HepG2 (cell line): ENCODE results near the gene RBM19. TPM values are rescaled to one million over a fixed set of nuclear protein-coding genes. Genes with fewer than 3 reads are reported as not detected.
A peak's percentile ranks its signal among the peaks of the same experiment; 100 is the strongest.

Source experiments
- EED ChIP-seq: sonication (generic); formaldehyde crosslinking; IDR thresholded peaks from 2 replicates; pipeline ENCODE4 v1.5.0; 2020; ENCODE audit warnings: mild to moderate bottlenecking, missing genetic modification reagents
- HCFC1 ChIP-seq: fragments of 150-350 bp; IDR thresholded peaks from 2 replicates; pipeline ENCODE4 v1.6.1; 2014; ENCODE audit warnings: low read depth, low read length
- HMGA1 ChIP-seq: sonication (generic); formaldehyde crosslinking; conservative IDR thresholded peaks from 2 replicates; pipeline ENCODE4 v1.4.0; 2020; ENCODE audit warnings: missing genetic modification reagents
- JUNB ChIP-seq: sonication (generic); formaldehyde crosslinking; IDR thresholded peaks from 2 replicates; pipeline ENCODE4 v1.8.0; 2022; ENCODE audit warnings: missing genetic modification reagents, mild to moderate bottlenecking, borderline replicate concordance
- KAT2B ChIP-seq: fragments of 150-350 bp; IDR thresholded peaks from 2 replicates; pipeline ENCODE4 v1.6.1; 2014; ENCODE audit warnings: low read depth, low read length, borderline replicate concordance
- KLF9 ChIP-seq: IDR thresholded peaks from 2 replicates; pipeline ENCODE4 v1.6.1; 2016; ENCODE audit warnings: low read depth
- MAX ChIP-seq: IDR thresholded peaks from 2 replicates; pipeline ENCODE4 v1.6.1; 2012; ENCODE audit warnings: inconsistent platforms
- NR0B2 ChIP-seq: sonication (generic); formaldehyde crosslinking; IDR thresholded peaks from 2 replicates; pipeline ENCODE4 v1.4.0; 2020; ENCODE audit warnings: mild to moderate bottlenecking, missing genetic modification reagents
- SETDB1 ChIP-seq: sonication (generic); formaldehyde crosslinking; IDR thresholded peaks from 2 replicates; pipeline ENCODE4 v1.5.1; 2020; ENCODE audit warnings: missing genetic modification reagents, mild to moderate bottlenecking, borderline replicate concordance
- SNAPC4 ChIP-seq: sonication (generic); formaldehyde crosslinking; IDR thresholded peaks from 2 replicates; pipeline ENCODE4 v1.4.0; 2020; ENCODE audit warnings: mild to moderate bottlenecking, missing genetic modification reagents
- TRIM24 ChIP-seq: sonication (generic); formaldehyde crosslinking; IDR thresholded peaks from 2 replicates; pipeline ENCODE4 v1.8.0; 2022; ENCODE audit warnings: mild to moderate bottlenecking, missing genetic modification reagents
- ZBTB49 ChIP-seq: sonication (generic); formaldehyde crosslinking; IDR thresholded peaks from 2 replicates; pipeline ENCODE4 v1.4.0; 2020; ENCODE audit warnings: missing genetic modification reagents, borderline replicate concordance
- ZNF609 ChIP-seq: sonication (generic); formaldehyde crosslinking; IDR thresholded peaks from 2 replicates; pipeline ENCODE4 v1.4.0; 2020; ENCODE audit warnings: mild to moderate bottlenecking, missing genetic modification reagents, borderline replicate concordance
- ZNF788 ChIP-seq: sonication (generic); formaldehyde crosslinking; IDR thresholded peaks from 2 replicates; pipeline ENCODE4 v1.5.0; 2020; ENCODE audit warnings: mild to moderate bottlenecking, missing genetic modification reagents, borderline replicate concordance
- ZNF83 ChIP-seq: sonication (generic); formaldehyde crosslinking; IDR thresholded peaks from 2 replicates; pipeline ENCODE4 v1.4.0; 2020; ENCODE audit warnings: missing genetic modification reagents, mild to moderate bottlenecking, borderline replicate concordance
- polyA plus RNA-seq, 8 experiments: library from polyadenylated mRNA; depleted of rRNA in 3 of 8; stranded (reverse) in 7 of 8; unstranded in 1 of 8; fragments of >200 nt; fragmentation: Illumina TruSeq in 4 of 8; extraction: Trizol in 4 of 8; gene quantifications; 2 replicates each; pipeline versions ENCODE4 v1.2.1 to v1.2.3, GENCODE V29; 2011 to 2016; ENCODE audit warnings: low read depth in 4 of 8, missing spikeins in 1 of 8, mixed read lengths in 1 of 8; ENCODE audit not compliant: insufficient read depth in 1 of 8
- total RNA-seq, 5 experiments: library from RNA; depleted of rRNA; stranded (reverse); fragments of >200 nt; fragmentation: Illumina TruSeq; extraction: Trizol; gene quantifications; 2 replicates each; pipeline ENCODE4 v1.2.3, GENCODE V29; 2016; ENCODE audit warnings: low read depth in 1 of 5

RBM19 gene
- total and polyA plus RNA-seq, 2 of the 13 experiments (the other 11 are each of a cell fraction or from before 2014, with no cell fraction given), result 19.3 to 32.2 TPM

GRCh38 chr12:113965951-113966797 lies at the start of gene RBM19 (continued):
- TF ChIP-seq ZNF609 (no peak), ZBTB49 (CRISPR knock-in tag) (no peak), ZNF83 (CRISPR knock-in tag) (no peak), NR0B2 (peak; percentile 99; the same call in 1 of the 2 replicates), HMGA1 (CRISPR knock-in tag) (no peak), HCFC1 (peak; percentile 52), JUNB (CRISPR knock-in tag) (no peak), KLF9 (CRISPR knock-in tag) (no peak), MAX (peak; percentile 95), TRIM24 (CRISPR knock-in tag) (no peak), EED (no peak), SNAPC4 (CRISPR knock-in tag) (0 out of 2 replicates have a peak, but pooled peaks have one; percentile 42), SETDB1 (CRISPR knock-in tag) (no peak), KAT2B (no peak), ZNF788 (CRISPR knock-in tag) (peak; percentile 77; the same call in 1 of the 2 replicates)
